ENCODE data around the gene INCA1. TPM values are rescaled to one million over a fixed set of nuclear protein-coding genes. Genes with fewer than 3 reads are reported as not detected.

INCA1 gene
- total RNA-seq, 1 experiment from 2014 or later = 0.34 TPM

GRCh38 chr17:4971826-4972225 is 25.5 kb downstream of the INCA1 start:
- DNase-seq (ENCODE audit: low read depth) = no peak

- no peak for DNase-seq (ENCODE audit: low read depth)
These were observed 27.0 kb downstream of the INCA1 start for GRCh38 chr17:4970273-4970672.

DNA sequence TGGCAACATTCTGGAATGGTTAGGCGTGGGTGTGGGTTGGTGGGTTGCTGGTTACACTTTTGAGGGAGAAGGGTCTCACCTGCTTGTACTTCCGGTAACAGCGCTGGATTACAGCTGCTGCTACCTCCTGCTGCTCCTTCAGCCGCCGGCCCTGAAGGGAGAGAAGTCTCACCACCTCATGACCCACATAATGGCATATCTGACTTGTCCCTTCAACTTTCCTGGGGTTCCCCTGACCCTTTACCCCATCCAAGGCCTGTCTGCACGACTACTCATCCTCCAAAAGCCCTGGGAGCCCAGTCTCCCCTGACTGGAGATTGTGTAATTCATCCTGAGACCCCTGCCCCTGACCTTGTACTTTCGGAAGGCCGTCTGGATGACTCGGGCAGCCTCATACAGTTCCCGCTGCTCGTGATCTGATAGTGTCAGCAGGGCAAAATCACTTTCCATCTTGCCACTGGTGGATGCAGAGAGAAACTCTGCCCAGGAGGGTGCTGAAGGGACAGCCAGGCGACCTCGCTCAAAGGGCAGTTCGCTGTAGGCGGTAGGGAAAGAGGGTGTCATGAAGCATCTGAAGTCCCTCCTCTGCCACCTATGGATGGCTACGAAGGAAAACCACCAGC is 27.7 kb downstream of the INCA1 start:
- DNase-seq (ENCODE audit: low read depth) = peak; percentile 37

- DNase-seq (ENCODE audit: low read depth) = peak; percentile 89
These were observed 28.2 kb downstream of the INCA1 start for GRCh38 chr17:4969047-4969550.

DNA sequence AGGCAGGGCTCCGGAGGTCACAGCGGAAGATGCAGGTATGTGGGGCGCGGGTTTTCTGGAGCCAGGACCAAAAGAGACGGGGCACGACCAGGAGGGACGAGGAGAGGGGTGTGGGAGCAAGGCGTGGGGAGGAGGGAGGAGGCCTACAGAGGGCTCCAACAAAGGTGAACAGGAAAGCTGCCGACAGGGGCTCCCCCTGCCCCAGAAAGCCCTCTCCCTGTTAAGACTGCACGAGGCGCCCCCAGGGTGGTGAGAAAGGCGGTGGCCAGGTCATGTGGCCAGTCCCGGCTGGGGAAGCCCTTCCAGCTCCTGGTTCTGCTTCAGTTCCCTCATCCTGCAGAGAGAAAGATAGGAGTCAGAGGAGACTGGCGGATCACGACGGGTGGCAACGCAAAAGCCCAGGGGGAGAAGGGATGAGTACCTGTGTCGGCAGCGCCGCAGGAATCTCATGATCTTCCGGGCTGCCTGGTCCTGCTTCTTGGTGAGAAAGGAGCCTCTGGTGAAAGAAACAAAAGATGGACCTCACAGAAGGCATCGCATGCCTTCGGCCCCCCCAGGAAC is 28.8 kb downstream of the INCA1 start:
- DNase-seq (ENCODE audit: low read depth) = no peak

- DNase-seq (ENCODE audit: low read depth) = peak; percentile 95
These were observed 29.5 kb downstream of the INCA1 start, which contains the start of gene SPAG7 for GRCh38 chr17:4967539-4968485. SPAG7 (minus strand) TSS chr17:4967817; CDS start chr17:4967804, 13 bp downstream.

DNA sequence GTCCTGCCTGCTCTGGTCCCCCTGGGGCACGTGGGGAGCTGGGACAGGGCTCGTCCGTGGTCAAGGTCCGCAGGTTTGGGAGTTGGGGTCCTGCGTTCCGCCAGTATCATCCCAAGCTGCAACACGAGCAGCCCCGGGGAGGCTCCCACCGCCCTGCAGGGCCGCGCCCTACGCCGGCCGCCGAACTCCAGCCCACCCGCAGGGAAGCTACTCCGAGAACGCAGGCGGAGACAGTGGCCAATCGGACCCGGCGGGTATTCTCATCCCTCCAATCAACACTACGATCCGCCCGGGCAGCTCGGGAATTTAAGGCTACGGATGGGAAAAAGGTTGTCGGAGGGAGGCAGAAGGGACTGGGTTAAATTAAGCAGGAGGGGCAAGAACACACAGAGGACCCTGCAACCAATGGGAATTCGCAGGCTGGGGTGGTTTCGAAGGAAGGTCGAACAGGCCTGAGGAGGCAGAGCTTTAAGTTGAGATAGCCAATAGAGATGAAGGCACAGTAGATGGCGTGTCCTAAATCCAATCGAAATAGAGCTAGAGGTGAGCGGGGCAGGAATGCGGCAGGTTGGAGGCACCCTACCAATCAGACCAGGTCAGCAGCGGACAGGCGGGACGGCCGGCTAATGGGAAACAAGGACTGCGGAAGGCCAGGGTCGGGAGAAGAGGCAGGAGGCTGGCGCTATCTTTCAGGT is 30.3 kb downstream of the INCA1 start:
- peak; percentile 100 for DNase-seq (ENCODE audit: low read depth)

DNA sequence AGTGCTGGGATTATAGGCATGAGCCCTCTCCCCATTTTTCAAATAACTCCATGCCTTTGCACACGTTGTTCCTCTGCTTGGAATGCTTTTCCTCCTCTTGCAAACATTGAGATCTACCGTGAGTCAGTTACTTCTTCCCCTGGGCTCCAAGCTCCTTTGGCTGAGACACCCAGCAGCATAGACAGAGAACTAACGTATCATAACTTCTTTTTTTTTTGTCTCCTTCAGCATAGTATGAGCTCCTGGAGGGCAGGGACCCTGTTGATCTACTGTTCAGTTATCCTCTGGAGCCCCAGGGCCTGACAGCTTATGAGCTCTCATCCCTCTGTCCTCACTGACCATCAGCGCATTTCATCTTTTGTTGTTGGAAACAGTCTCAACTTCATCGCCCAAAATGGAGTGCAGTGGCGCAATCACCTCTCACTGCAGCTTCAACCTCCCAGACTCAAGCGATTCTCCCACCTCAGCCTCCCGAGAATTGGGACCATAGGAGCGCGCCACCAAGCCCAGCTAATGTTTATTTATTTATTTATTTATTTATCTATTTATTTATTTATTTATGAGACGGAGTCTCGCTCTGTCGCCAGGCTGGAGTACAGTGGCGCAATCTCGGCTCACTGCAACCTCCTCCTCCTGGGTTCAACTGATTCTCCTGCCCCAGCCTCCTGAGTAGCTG is 31.9 kb downstream of the INCA1 start:
- no peak for DNase-seq (ENCODE audit: low read depth)

GRCh38 chr17:4960279-4960922 is 36.9 kb downstream of the INCA1 start:
- DNase-seq (ENCODE audit: low read depth) = no peak

- DNase-seq (ENCODE audit: low read depth) = peak; percentile 27
These were observed 37.9 kb downstream of the INCA1 start for GRCh38 chr17:4959261-4959965.

DNA sequence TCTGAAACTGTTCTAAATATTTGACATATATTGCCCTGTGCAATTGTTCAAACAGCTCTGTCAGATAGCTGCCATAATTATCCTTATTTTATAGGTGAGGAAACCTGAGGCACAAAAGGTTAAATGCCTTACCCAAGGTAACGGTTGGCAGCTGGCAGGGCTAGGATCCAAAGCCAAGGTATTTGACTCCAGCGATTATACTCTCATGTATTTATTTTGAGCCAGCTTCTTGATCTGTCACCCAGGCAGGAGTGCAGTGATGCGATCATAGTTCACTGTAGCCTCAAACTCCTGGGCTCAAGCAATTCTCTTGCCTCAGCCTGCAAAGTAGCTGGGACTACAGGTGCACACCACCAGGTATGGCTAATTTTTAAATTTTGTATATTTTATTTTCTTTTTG is 39.2 kb downstream of the INCA1 start:
- no peak for DNase-seq (ENCODE audit: low read depth)

DNA sequence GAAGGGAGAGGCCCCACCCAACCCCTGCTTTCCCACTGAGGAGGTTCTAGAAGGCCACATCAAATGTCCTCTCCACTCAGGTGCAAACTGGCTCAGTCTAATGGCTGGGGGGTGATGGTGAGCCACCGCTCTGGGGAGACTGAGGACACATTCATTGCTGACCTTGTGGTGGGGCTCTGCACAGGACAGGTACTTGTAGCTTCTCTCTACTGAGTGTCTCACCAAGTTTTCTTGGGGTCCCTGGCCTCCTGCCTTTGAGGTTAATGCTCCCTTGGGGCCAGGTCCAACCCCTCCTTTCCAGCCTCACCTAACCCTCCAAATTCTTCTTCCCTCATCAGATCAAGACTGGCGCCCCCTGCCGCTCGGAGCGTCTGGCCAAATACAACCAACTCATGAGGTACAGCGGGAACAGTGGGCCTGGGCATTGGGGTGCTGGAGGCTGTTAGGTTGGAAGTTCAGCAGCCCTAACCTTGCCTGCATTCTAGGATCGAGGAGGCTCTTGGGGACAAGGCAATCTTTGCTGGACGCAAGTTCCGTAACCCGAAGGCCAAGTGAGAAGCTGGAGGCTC is 40.7 kb downstream of the INCA1 start:
- DNase-seq (ENCODE audit: low read depth) = no peak

GRCh38 chr17:4955091-4955490 is 42.2 kb downstream of the INCA1 start:
- no peak for DNase-seq (ENCODE audit: low read depth)

DNA sequence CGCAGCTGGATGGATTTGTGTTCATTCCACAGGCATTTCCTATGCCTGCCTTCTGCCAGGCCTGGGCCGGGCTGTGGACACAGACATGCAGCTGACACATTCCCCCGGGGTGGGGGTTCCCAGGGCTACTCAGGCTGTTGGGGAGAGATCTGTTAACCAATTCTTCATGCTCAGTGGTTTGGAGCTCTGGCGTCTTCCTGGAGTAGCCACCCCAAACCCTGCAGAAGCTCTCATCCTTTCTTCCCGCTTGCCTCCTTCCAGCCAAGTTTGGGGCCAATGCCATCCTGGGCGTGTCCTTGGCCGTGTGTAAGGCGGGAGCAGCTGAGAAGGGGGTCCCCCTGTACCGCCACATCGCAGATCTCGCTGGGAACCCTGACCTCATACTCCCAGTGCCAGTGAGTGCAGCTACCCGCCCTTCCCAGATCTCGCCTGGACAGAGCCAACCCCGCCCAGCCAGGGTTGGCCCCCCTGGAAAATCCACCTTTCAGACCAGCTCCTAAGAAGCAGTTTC is 43.8 kb downstream of the INCA1 start:
- peak; percentile 89 for DNase-seq (ENCODE audit: low read depth)

DNA sequence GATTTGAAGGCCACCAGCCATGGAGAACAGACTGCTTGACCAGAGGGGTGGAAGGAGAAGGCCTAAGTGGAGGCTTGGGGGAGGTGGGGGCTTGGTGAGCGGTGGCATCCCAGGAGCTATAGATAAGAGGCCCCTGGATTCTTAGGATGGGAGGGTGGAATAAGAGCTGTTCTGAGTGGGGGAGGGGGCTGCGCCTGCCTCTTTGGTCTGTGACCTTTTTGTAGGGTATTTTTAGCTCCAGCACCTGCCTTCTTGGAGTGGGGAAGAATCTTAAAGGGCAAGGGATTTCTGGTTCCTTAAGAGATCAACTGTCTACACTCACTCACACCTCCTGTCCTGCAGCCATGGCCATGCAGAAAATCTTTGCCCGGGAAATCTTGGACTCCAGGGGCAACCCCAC is 45.8 kb downstream of the INCA1 start:
- peak; percentile 32 for DNase-seq (ENCODE audit: low read depth)

DNA sequence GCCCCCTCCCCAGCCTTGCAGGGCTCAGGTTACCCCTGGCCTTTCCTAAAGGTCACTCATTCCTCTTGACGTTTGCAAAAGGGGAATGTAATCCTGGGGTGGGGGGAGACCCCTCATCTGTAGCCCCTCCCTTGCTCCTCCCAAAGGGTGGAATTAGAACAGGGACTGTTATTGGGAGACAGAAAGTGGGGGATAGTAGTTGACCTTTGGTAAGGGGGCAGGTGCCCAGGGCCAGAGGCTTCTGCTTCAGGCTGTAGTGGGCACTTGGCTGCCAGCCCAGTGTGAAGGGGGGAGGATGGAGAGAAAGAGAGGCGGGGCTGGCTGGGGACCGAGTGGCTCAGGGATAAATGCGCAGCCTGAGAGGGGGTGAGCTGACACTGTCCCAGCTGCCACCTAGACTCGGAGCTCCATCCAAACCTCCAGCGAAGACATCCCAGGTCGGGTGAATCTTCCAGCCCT is 46.5 kb downstream of the INCA1 start, which contains the start of gene ENO3:
ENO3 (plus strand) TSS at position 374 of the 459 bp plus-strand sequence. CDS start 711 bp downstream, outside the sequence.
- DNase-seq (ENCODE audit: low read depth) = no peak

DNA sequence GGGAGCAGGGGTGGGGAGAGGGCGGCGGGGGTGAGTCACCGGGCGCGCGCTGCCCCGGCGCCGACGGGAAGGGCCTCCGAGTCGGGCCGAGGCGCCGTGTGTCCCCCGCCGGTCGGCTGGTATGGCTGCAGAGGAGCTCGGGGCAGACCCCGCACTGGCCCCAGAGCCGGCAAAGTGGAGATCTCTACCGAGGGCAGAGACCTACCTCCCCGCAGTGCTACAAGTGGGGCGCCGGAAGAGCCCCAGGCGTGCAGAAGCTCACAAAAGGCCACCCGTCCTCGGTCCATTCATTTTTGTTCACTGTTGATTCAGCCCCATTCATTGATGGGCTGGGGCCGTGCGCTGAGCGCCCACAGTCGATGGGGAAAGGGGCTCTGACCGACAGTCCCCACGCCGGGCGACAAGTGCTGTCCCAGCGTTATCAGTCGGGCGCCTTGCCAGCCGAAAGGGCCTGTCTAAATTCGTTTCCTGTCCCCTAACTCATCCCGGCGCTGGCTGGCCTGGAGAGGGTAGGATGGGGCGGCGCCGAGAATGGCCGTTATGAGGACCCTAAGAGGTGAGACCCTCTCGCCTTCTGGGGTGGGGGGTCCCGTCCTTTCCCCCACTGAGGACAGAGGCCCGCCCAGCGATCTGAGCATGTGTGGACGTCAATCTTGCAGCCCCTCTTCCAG is 47.1 kb downstream of the INCA1 start:
- no peak for DNase-seq (ENCODE audit: low read depth)

DNA sequence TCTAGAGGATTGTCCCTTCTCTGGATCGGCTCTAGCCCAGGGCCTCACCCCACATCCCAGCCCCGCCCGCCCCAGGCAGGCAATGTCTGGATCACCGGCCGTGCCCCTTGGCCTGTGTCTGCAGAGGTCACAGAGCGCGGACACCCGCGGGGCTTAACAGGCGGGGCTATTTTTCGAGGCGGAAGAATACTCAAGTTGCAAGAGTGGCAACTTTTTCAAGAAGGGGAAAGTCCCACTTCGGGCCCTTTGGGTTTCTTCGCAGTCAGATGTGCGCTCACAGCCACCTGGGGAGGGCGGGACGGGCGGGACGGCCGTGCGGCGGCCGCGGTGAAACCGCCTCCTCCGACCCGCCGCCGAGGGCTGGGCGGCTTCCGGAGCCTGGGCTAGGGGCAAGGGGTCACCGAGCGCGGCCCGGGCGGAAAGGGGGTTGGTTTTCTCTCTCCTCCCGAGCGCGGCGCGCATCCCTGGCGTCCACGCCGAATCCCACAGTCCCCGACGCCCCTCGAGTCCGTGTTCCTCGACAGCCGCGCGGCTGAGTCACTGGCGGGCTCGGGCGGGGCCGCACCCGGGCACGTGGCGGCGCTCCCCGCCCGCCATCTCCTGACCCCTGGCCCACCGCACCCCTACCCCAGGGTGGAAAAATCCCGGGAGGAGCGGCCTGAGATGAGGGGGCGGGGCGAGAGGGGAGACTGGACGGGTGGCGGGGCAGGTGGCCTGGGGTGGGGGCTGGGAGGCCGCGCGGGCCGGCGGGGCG is 47.8 kb downstream of the INCA1 start:
- DNase-seq (ENCODE audit: low read depth) = peak; percentile 76

Measured in LHCN-M2 (cell line).